ENCODE results near the gene PLEKHG3. TPM values are rescaled to one million over a fixed set of nuclear protein-coding genes. Genes with fewer than 3 reads are reported as not detected.

PLEKHG3 gene
- total and polyA plus RNA-seq, 2 of the 13 experiments (the other 11 are each of a cell fraction or from before 2014, with no cell fraction given), result 7.1 to 9.8 TPM

DNA sequence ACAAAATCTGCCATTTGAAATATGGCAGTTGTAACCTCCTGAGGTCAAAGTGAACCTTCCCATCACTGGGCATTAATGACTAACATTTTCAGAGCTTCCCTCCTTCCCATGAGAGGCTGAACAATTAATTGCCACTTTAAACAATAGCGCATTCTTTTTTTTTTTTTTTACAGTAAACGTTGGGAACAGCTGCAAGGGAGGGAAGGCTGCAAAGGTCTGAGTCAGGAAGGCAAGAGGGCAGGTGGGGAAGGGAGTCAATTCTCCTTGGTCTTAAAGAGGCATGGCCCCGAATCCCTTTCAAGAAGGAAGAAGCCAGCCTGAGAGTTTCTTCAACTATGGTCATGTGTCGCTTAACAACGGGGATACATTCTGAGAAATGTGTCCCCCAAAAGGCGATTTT lies 41.0 kb upstream of the PLEKHG3 start:
- in situ Hi-C loops (cut with HindIII; ENCODE audit: extremely low pct_ligation_motif_present, low pct_unique_long_range_greater_than_20kb) (loop anchor here (25.0 kb wide), 1 partner anchor 224 kb away; the partner anchor contains the start of gene SPTB), intact Hi-C loops (cut with micrococcal nuclease; ENCODE audit: unreplicated experiment) (no loop called here)
- no TSS peak for BruUV-seq (replicated peaks)
- H4K20me1 ChIP-seq (ENCODE audit: insufficient read depth, low read length), result no peaks in the 10 kb centered on the region
- ATAC-seq (no peak), DNase-seq (ENCODE audit: low spot score) (no peak), FAIRE-seq (no peak)
- no peaks in the 10 kb centered on the region for H3K9me3 ChIP-seq (ENCODE audit: low read length)
- H3K27ac ChIP-seq (ENCODE audit: extremely low read length, insufficient read depth, low read length), result no peak overlapping the region
- TF ChIP-seq PHF21A (CRISPR knock-in tag; IDR thresholded peaks at IDR 0.05), result no peak
- no peak for TF ChIP-seq ZBTB7A (CRISPR knock-in tag; IDR thresholded peaks at IDR 0.05)
- WGBS (ENCODE audit: low lambda C conversion rate), result 45% methylated on average over 6 of the region's 6 CpGs
- H3K36me3 ChIP-seq (replicated peaks in 1 of 2; ENCODE audit: control insufficient read depth in 1 of 2, insufficient read depth in 2 of 2, low read length in 2 of 2), result no peaks in the 10 kb centered on the region
- ChIA-PET CTCF (ENCODE audit: low intra/inter-chr PET ratio, low total read pairs) (no interaction called here), POLR2A (no interaction called here)
- no peak overlapping the region for H3K4me2 ChIP-seq (ENCODE audit: low read depth, low read length)
- no peak overlapping the region for H2AFZ ChIP-seq (ENCODE audit: low read length)
- H3K4me3 ChIP-seq (replicated peaks in 1 of 3; ENCODE audit: insufficient read depth in 1 of 3, low read depth in 2 of 3, low read length in 3 of 3), result no peak overlapping the region
- H3K4me1 ChIP-seq (ENCODE audit: insufficient read depth, low read length), result peaks cover 10% of the 10 kb centered on the region; the same call in 1 of the 2 replicates
- no peaks in the 10 kb centered on the region for H3K79me2 ChIP-seq (ENCODE audit: insufficient read depth, low read length)
- H3K9ac ChIP-seq (ENCODE audit: insufficient read depth, low read depth, low read length), result no peak overlapping the region
- peaks cover 0 to 1% of the 10 kb centered on the region in 2 experiments; a peak in 2 of 5 replicates for H3K27me3 ChIP-seq (ENCODE audit: control insufficient read depth in 1 of 2, insufficient read depth in 2 of 2, low read length in 2 of 2)

DNA sequence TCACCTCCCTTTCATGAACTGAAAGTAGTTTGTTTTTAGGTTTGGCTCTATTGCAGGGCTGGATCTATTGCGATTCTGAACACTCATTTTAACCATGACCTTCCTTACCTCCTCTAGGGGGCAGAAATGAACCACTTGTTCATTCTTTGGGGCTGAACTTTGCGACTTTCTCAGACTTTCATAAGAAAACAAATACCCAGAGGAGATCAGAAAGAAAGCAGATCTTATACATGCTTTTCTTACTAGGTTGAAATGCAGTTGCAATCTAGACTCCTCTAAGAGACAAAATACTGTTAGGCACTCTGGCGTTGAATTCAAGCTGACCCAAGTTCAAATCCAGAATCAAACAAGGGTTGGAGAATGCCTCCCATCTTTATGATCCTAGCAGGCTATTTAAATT lies 32.6 kb upstream of the PLEKHG3 start:
- ATAC-seq (peak; percentile 62; the same call in 2 of the 3 replicates), DNase-seq (ENCODE audit: low spot score) (peak; percentile 59)
- in situ Hi-C loops (cut with HindIII; ENCODE audit: extremely low pct_ligation_motif_present, low pct_unique_long_range_greater_than_20kb), result loop anchor here (5.0 to 25.0 kb wide), 2 partner anchors 86 to 216 kb away; partner anchors contain the start of gene SPTB
- peak; percentile 89 for TF ChIP-seq STAG1 (CRISPR knock-in tag; IDR thresholded peaks at IDR 0.05)
- TF ChIP-seq RAD21 (CRISPR knock-in tag; IDR thresholded peaks at IDR 0.05), result peak; percentile 60; the same call in 1 of the 2 replicates
- peak; percentile 60; the same call in 1 of the 2 replicates for TF ChIP-seq HNF4G (IDR thresholded peaks at IDR 0.05; ENCODE audit: borderline replicate concordance, low read depth, low read length)
- TF ChIP-seq HNF4G (CRISPR knock-in tag; IDR thresholded peaks at IDR 0.05; ENCODE audit: borderline replicate concordance, low read depth), result no peak
- peak; percentile 78 for TF ChIP-seq SMC3 (IDR thresholded peaks at IDR 0.05; ENCODE audit: low read length)
- peak; percentile 24; the same call in 1 of the 2 replicates for TF ChIP-seq RXRB (CRISPR knock-in tag; IDR thresholded peaks at IDR 0.05; ENCODE audit: borderline replicate concordance)
- TF ChIP-seq PRMT3 (CRISPR knock-in tag; IDR thresholded peaks at IDR 0.05; ENCODE audit: borderline replicate concordance, low read depth), result no peak
- no peak for TF ChIP-seq ZNF570 (CRISPR knock-in tag; IDR thresholded peaks at IDR 0.05; ENCODE audit: borderline replicate concordance)
- TF ChIP-seq, protein P1, sequence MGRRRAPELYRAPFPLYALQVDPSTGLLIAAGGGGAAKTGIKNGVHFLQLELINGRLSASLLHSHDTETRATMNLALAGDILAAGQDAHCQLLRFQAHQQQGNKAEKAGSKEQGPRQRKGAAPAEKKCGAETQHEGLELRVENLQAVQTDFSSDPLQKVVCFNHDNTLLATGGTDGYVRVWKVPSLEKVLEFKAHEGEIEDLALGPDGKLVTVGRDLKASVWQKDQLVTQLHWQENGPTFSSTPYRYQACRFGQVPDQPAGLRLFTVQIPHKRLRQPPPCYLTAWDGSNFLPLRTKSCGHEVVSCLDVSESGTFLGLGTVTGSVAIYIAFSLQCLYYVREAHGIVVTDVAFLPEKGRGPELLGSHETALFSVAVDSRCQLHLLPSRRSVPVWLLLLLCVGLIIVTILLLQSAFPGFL (CRISPR knock-in tag; IDR thresholded peaks at IDR 0.05), result no peak
- TF ChIP-seq CBX5 (CRISPR knock-in tag; IDR thresholded peaks at IDR 0.05; ENCODE audit: borderline replicate concordance), result no peak
- 0 out of 2 replicates have a peak, but pooled peaks have one; percentile 17 for TF ChIP-seq NR2C2 (CRISPR knock-in tag; IDR thresholded peaks at IDR 0.05; ENCODE audit: borderline replicate concordance)
- TF ChIP-seq HNF4A (CRISPR knock-in tag; IDR thresholded peaks at IDR 0.05), result peak; percentile 78
- TF ChIP-seq, protein P2, sequence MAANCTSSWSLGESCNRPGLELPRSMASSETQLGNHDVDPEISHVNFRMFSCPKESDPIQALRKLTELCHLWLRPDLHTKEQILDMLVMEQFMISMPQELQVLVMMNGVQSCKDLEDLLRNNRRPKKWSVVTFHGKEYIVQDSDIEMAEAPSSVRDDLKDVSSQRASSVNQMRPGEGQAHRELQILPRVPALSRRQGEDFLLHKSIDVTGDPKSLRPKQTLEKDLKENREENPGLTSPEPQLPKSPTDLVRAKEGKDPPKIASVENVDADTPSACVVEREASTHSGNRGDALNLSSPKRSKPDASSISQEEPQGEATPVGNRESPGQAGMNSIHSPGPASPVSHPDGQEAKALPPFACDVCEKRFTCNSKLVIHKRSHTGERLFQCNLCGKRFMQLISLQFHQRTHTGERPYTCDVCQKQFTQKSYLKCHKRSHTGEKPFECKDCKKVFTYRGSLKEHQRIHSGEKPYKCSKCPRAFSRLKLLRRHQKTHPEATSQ (CRISPR knock-in tag; IDR thresholded peaks at IDR 0.05; ENCODE audit: borderline replicate concordance), result no peak

More for the DNA sequence above, 32.6 kb upstream of the PLEKHG3 start:
- ChIA-PET POLR2A (no interaction called here), CTCF (ENCODE audit: low intra/inter-chr PET ratio, low total read pairs) (interaction anchor here (1.4 to 3.6 kb wide), 4 partner anchors 35 to 220 kb away, joined by 4 to 51 read pairs (median 4); no protein-coding TSS in a partner anchor)
- H2AFZ ChIP-seq (ENCODE audit: low read length), result no peak overlapping the region
- intact Hi-C loops (cut with micrococcal nuclease; ENCODE audit: unreplicated experiment), result loop anchor here (1.0 to 5.0 kb wide), 3 partner anchors 74 to 221 kb away; no protein-coding TSS in a partner anchor
- H3K4me1 ChIP-seq (ENCODE audit: insufficient read depth, low read length), result peaks cover 4% of the 10 kb centered on the region; the same call in 1 of the 2 replicates
- no peak overlapping the region for H3K27ac ChIP-seq (ENCODE audit: extremely low read length, insufficient read depth, low read length)
- no peaks in the 10 kb centered on the region for H4K20me1 ChIP-seq (ENCODE audit: insufficient read depth, low read length)
- no peaks in the 10 kb centered on the region for H3K36me3 ChIP-seq (replicated peaks in 1 of 2; ENCODE audit: control insufficient read depth in 1 of 2, insufficient read depth in 2 of 2, low read length in 2 of 2)
- FAIRE-seq, result peak; percentile 90
- H3K4me2 ChIP-seq (ENCODE audit: low read depth, low read length), result no peak overlapping the region
- no peak overlapping the region for H3K4me3 ChIP-seq (replicated peaks in 1 of 3; ENCODE audit: insufficient read depth in 1 of 3, low read depth in 2 of 3, low read length in 3 of 3)
- no peaks in the 10 kb centered on the region for H3K9me3 ChIP-seq (ENCODE audit: low read length)
- H3K27me3 ChIP-seq (ENCODE audit: control insufficient read depth in 1 of 2, insufficient read depth in 2 of 2, low read length in 2 of 2), result peaks cover 2 to 21% of the 10 kb centered on the region in 2 experiments; a peak in 4 of 5 replicates
- BruUV-seq (replicated peaks), result no TSS peak
- 0% methylated on average over 3 of the region's 3 CpGs for WGBS (ENCODE audit: low lambda C conversion rate)
- no peak overlapping the region for H3K9ac ChIP-seq (ENCODE audit: insufficient read depth, low read depth, low read length)
- H3K79me2 ChIP-seq (ENCODE audit: insufficient read depth, low read length), result no peaks in the 10 kb centered on the region
